HFF-Myc (cell line): Measurements from ENCODE around the gene CKM.

ENCODE experiments used
- DNase-seq: peaks from one replicate; pipeline ENCODE4 v3.0.0-alpha.2; 2011; ENCODE audit warnings: low read depth; ENCODE audit errors: extremely low read depth
- H3K4me3 ChIP-seq: replicated peaks from 2 replicates; pipeline ENCODE4 v1.5.1; 2011; ENCODE audit warnings: low read depth, mild to moderate bottlenecking, control low read depth, low read length
- CTCF ChIP-seq: IDR thresholded peaks from 2 replicates; pipeline ENCODE4 v1.5.1; 2012; ENCODE audit warnings: mild to moderate bottlenecking, low read depth, low read length, control low read depth; ENCODE audit errors: missing control alignments

CKM gene

GRCh38 chr19:45258862-45259261 lies 63.8 kb downstream of the CKM start:
- no peak overlapping the region for H3K4me3 ChIP-seq
- no peak for DNase-seq
- TF ChIP-seq CTCF = no peak

- no peak overlapping the region for H3K4me3 ChIP-seq
- no peak for DNase-seq
- TF ChIP-seq CTCF = no peak
Observed at GRCh38 chr19:45256836-45257235, 65.8 kb downstream of the CKM start.
